Raji (cell line): Measurements from ENCODE around the gene TMSB10.
A peak's percentile ranks its signal among the peaks of the same experiment; 100 is the strongest.

Source experiments
- POLR2A ChIP-seq: IDR thresholded peaks from 2 replicates; pipeline ENCODE4 v1.6.1; 2011; ENCODE audit warnings: low read depth, low read length, control low read depth; ENCODE audit not compliant: insufficient read depth

Gene TMSB10

DNA sequence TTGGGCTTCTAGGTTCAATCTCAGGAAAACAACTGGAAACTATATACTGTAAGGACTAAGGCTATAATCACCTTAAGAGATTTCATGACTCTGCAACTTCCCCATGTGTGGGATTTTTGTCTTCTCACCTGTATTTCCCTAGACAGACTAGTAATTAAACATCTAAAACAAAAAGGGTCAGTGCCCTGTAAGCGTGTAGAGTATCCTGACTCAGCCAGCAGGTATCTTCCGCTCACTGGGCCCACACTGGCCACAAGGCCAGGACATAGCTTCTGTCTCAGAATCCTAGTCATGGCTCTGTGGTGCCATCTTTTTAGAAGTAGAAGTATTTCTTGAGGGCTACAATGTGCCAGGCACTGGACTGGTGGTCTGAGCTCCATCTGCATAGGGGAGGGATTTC is 36.7 kb downstream of the TMSB10 start:
- no peak for TF ChIP-seq POLR2A

DNA sequence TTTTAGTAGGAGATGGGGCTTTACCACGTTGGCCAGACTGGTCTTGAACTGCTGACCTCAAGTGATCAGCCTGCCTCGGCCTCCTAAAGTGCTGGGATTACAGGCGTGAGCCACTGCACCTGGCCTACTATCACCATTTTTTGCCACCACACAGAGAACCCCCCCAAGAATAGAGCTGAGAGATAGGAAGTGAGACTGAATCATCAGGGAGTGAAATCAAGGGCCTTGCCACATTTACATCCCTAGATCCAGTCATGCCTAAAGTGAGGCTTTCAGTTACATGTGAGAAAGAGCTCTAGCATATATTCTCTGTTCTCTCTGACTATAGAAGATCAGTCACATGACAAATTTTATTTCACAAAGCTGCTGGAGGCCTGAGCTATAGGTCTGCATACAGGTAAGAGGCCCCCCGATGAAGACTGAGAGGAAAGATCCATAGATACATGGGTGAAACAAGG is 37.5 kb downstream of the TMSB10 start:
- TF ChIP-seq POLR2A = no peak

DNA sequence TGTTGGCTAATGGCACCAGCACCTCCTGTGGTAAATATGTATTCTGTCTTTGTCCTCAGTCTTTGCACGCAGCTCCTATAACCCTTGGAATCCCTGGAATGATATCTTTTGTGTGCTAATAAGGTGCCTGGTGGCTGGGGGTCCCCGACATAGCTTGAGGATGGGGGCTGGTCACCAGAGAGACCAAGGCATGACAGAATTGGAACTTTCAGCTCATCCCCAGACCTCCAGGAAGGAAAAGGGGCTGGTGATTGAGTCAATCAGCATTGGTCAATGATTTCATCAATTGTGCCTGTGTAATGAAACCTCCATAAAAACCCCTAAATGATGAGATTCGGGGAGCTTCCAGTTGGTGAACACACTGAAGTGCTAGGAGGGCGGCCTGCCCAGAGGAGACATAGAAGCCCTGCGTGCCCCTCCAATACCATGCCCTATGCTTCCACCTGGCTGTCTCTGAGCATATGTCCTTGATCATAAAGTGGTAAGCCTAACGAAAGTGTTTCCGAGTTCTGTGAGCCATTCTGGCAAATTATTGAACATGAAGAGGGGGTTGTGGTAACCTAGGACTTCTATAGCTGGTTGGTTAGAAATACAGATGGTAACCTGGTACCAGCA is 38.9 kb downstream of the TMSB10 start:
- no peak for TF ChIP-seq POLR2A

DNA sequence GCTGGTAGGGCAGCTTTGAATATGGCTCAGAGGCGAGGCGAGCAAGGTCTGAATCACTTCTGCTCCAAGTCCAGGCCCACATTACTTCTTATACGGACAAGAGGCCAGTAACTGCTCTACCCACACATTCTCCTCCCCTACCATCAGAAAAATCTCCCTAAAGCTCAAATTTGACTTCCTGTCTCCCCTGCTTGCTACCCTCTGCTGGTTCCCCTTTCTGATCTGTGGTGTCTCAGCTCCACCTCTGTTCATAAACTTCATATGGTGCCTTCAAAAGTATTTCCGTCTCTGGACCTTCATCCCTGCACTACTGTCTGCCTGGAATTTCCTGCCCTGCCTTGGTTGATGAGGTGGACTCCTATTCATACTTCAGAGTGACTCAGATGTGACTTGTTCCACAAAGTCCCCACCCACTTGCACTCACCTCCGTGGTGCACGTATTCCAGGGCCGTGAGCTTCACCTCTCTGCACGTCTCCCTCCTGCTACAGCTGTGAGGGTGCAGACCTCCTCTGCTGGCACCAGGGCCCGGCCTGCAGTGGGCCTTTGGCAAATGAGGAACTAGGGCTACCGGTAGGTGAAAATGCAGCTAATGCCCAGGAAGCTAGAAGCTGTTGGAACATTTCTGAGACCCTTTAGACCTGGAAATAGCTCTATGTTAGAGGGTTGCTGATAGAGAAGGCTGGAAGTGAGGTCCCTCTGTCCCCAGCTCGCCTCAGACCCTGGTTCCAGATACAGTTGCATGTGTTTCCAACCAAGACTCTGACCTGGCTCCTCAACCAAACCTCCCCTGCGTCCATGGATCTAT is 41.0 kb downstream of the TMSB10 start:
- TF ChIP-seq POLR2A = peak; percentile 50; the same call in 1 of the 2 replicates

DNA sequence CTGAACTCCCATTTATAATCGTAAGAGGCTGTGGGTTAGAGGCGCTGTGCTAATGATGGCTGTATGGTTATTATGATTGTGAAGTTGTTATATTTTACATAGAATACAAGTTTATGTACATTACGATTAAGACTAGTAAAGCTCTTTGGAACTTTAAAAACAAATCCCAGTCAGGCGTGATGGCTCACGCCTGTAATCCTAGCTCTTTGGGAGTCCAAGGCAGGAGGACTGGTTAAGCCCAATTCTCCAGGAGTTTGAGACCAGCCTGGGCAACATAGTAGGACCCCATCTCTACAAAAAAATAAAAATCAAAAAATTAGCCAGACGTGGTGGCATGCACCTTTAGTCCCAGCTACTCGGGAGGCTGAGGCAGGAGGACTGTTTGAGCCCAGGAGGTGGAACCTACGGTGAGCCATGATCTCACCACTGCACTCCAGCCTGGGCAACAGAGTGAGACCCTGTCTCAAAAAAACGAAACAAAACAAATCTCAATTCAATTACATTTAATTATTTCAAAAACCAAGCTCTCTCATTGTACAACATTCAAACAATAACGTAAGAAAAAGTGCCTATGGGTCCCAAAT is 41.6 kb downstream of the TMSB10 start:
- no peak for TF ChIP-seq POLR2A

DNA sequence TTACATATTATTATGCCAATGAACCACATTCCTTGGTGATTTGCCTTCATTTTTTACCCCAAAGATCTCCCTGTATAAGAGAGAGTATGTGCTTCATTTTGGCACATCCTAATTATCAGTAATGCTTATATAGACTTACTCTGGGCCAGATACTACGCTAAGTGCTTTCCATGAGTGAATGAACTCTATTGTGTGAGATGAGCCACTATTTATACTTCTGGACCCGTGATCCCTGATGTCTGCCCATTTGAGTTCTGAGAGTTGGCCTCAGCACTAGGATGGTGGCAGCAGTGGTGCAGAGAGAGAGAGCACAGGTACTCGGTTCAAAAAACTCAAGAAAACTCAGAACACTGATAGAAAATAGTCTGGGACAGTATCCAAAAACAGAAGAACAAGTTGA is 48.1 kb downstream of the TMSB10 start:
- TF ChIP-seq POLR2A = no peak

DNA sequence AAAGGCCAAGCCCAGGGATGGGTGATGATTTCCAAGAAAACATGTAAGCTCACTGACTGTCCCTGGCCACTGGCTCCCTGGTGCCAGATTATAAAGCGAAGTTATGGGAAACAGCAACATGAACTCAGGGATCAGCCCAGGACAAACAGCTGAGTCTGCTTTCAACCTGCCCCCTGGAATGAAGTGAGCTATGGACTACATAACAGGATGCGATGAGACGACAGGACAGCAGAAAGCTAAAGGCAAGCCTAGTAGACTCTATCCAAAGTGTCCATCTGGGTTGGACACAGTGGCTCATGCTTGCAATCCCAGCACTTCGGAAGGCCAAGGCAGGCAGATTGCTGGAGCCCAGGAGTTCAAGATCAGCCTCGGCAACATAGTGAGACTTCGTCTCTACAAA is 48.9 kb downstream of the TMSB10 start:
- no peak for TF ChIP-seq POLR2A
